ENCODE measurements around the gene LPP.

The LPP gene

GRCh38 chr3:188472336-188472735, 318.4 kb downstream of the LPP start:
- no peaks in the 10 kb centered on the region for H3K9me3 ChIP-seq (ENCODE audit: control insufficient read depth, insufficient read depth, low read length)
- H3K36me3 ChIP-seq (ENCODE audit: insufficient read depth, low read length), result no peaks in the 10 kb centered on the region
- H3K4me1 ChIP-seq (ENCODE audit: insufficient read depth, low read length), result no peaks in the 10 kb centered on the region
- H3K9ac ChIP-seq (ENCODE audit: low read depth, low read length), result no peak overlapping the region

GRCh38 chr3:188473045-188473444, 319.1 kb downstream of the LPP start:
- no peaks in the 10 kb centered on the region for H3K9me3 ChIP-seq (ENCODE audit: control insufficient read depth, insufficient read depth, low read length)
- H3K4me1 ChIP-seq (ENCODE audit: insufficient read depth, low read length), result no peaks in the 10 kb centered on the region
- no peak overlapping the region for H3K9ac ChIP-seq (ENCODE audit: low read depth, low read length)
- H3K36me3 ChIP-seq (ENCODE audit: insufficient read depth, low read length), result no peaks in the 10 kb centered on the region

DNA sequence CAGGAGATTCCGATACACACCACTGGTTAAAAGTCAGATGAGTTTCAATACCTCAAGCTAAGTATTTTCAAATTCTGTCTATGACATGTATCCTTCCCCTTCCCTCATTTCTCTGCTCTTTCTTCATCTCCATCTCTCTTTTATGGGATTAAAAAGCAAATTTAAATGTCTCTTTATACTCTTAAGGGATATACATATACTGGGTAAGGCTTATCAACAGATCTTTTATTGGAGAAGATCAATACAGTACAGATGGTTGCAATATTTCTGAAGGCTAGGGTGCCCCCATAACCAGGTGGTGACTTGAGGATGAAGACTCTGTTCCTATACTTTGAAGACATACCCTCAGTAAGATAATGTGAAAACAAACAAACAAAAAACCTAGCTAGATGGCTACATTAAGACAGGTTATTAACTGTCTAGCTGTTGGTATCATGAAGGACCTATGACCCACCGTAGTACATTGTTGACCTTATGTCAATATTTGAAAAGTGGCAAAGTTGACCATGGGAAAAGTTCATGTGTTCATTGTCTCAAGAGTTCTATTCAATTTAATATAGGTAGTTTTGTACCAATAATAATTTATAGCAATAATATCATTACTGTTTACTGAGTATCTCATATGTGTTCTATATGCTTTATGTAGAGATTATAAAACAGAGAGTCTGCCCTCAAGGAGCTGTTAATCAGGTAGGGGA, 319.8 kb downstream of the LPP start:
- Histone ChIP-seq H3K4me1 (ENCODE audit: insufficient read depth, low read length) (no peaks in the 10 kb centered on the region), H3K9ac (ENCODE audit: low read depth, low read length) (no peak overlapping the region), H3K9me3 (ENCODE audit: control insufficient read depth, insufficient read depth, low read length) (no peaks in the 10 kb centered on the region)

GRCh38 chr3:188476935-188477334, 323.0 kb downstream of the LPP start:
- Histone ChIP-seq H3K36me3 (ENCODE audit: insufficient read depth, low read length) (no peaks in the 10 kb centered on the region), H3K4me1 (ENCODE audit: insufficient read depth, low read length) (no peaks in the 10 kb centered on the region), H3K9me3 (ENCODE audit: control insufficient read depth, insufficient read depth, low read length) (no peaks in the 10 kb centered on the region), H3K9ac (ENCODE audit: low read depth, low read length) (no peak overlapping the region)

More for the DNA sequence above, 319.8 kb downstream of the LPP start:
- no peaks in the 10 kb centered on the region for H3K36me3 ChIP-seq (ENCODE audit: insufficient read depth, low read length)

- Histone ChIP-seq H3K9ac (ENCODE audit: low read depth, low read length) (no peak overlapping the region), H3K9me3 (ENCODE audit: control insufficient read depth, insufficient read depth, low read length) (no peaks in the 10 kb centered on the region), H3K4me1 (ENCODE audit: insufficient read depth, low read length) (no peaks in the 10 kb centered on the region), H3K36me3 (ENCODE audit: insufficient read depth, low read length) (no peaks in the 10 kb centered on the region; the same call in 1 of the 2 replicates)
These were observed 326.1 kb downstream of the LPP start for GRCh38 chr3:188480011-188480410.

DNA sequence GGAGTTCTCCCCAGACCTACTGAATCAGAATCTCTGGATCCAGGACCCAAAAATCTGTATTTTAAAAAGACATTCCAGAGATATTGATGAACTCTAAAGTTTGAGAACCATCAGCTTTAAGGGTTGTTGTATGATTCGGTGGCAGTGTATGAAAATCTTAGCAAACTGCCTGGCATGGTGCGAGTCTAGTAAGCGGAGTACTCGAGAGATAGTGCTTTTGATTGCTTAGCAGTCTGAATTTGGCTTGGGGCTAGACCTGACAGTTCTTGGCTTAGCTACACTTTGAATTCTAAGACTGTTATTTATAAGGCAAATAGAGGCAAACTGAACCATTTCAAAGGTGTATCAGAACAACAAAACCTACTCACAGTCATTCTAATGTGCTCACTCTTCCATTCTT, 329.0 kb downstream of the LPP start:
- Histone ChIP-seq H3K9me3 (ENCODE audit: control insufficient read depth, insufficient read depth, low read length) (no peaks in the 10 kb centered on the region), H3K4me1 (ENCODE audit: insufficient read depth, low read length) (no peaks in the 10 kb centered on the region), H3K36me3 (ENCODE audit: insufficient read depth, low read length) (no peaks in the 10 kb centered on the region; the same call in 1 of the 2 replicates), H3K9ac (ENCODE audit: low read depth, low read length) (no peak overlapping the region)

DNA sequence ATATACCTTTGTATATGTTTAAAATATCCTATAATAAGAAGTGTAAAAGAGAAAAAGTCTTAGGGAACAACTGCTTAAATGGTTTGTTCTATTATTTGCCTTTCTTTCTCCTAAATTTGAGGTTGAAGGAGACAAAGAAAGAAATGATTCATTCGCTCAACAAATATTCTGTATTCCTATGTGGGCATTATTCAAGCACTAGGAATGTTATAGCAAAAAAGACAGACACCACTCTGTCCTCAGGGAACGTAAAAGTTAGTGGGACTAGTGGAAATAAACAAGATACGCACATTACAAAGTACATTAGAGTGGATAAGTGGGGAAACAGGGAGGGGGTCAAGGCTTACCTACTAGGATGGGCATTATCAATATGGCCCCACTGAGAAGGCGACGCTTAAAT, 332.2 kb downstream of the LPP start:
- Histone ChIP-seq H3K36me3 (ENCODE audit: insufficient read depth, low read length) (peaks cover 2% of the 10 kb centered on the region; the same call in 1 of the 2 replicates), H3K9ac (ENCODE audit: low read depth, low read length) (no peak overlapping the region), H3K4me1 (ENCODE audit: insufficient read depth, low read length) (no peaks in the 10 kb centered on the region), H3K9me3 (ENCODE audit: control insufficient read depth, insufficient read depth, low read length) (no peaks in the 10 kb centered on the region)

- H3K4me1 ChIP-seq (ENCODE audit: insufficient read depth, low read length), result no peaks in the 10 kb centered on the region
- H3K9me3 ChIP-seq (ENCODE audit: control insufficient read depth, insufficient read depth, low read length), result no peaks in the 10 kb centered on the region
- H3K9ac ChIP-seq (ENCODE audit: low read depth, low read length), result no peak overlapping the region
- peaks cover 2% of the 10 kb centered on the region; the same call in 1 of the 2 replicates for H3K36me3 ChIP-seq (ENCODE audit: insufficient read depth, low read length)
These were observed 333.0 kb downstream of the LPP start for GRCh38 chr3:188486952-188487351.

DNA sequence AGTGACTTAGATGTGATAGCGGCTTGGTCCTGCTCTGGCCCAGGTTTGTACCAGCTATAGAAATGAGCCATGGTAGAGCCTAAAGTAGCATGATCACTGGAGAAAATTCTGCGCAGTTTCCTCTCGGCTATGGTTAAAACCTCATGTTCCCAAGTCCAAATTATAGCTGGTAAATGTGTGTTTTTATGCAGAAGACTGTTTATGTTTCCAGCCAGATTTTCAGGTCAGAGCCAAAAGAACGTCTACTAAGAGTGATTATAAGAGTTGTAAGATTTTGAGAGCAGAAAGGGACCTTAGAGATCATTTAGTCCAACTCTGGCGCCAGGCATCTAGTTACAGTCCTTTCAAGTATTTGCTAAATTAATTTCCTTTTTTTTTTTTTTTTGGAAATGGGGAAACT, 333.7 kb downstream of the LPP start:
- Histone ChIP-seq H3K9me3 (ENCODE audit: control insufficient read depth, insufficient read depth, low read length) (no peaks in the 10 kb centered on the region), H3K36me3 (ENCODE audit: insufficient read depth, low read length) (peaks cover 2% of the 10 kb centered on the region; the same call in 1 of the 2 replicates), H3K9ac (ENCODE audit: low read depth, low read length) (no peak overlapping the region), H3K4me1 (ENCODE audit: insufficient read depth, low read length) (no peaks in the 10 kb centered on the region)

DNA sequence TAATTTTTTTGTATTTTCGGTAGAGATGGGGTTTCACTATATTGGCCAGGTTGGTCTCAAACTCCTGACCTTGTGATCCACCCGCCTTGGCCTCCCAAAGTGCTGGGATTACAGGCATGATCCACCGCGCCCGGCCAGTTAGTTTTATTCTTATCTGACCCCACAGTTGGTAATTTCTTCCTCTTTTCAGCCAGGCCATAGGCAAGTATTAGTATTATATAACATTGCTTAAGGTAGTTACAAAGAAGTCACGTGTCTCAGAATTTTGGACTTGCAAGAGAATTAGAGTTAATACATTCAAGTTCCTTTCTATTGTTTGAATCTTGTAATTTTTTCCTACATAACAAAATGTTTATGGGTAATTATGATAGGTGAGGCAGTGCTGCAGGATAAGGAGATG, 334.8 kb downstream of the LPP start:
- Histone ChIP-seq H3K36me3 (ENCODE audit: insufficient read depth, low read length) (peaks cover 2% of the 10 kb centered on the region; the same call in 1 of the 2 replicates), H3K4me1 (ENCODE audit: insufficient read depth, low read length) (no peaks in the 10 kb centered on the region), H3K9me3 (ENCODE audit: control insufficient read depth, insufficient read depth, low read length) (no peaks in the 10 kb centered on the region), H3K9ac (ENCODE audit: low read depth, low read length) (no peak overlapping the region)

DNA sequence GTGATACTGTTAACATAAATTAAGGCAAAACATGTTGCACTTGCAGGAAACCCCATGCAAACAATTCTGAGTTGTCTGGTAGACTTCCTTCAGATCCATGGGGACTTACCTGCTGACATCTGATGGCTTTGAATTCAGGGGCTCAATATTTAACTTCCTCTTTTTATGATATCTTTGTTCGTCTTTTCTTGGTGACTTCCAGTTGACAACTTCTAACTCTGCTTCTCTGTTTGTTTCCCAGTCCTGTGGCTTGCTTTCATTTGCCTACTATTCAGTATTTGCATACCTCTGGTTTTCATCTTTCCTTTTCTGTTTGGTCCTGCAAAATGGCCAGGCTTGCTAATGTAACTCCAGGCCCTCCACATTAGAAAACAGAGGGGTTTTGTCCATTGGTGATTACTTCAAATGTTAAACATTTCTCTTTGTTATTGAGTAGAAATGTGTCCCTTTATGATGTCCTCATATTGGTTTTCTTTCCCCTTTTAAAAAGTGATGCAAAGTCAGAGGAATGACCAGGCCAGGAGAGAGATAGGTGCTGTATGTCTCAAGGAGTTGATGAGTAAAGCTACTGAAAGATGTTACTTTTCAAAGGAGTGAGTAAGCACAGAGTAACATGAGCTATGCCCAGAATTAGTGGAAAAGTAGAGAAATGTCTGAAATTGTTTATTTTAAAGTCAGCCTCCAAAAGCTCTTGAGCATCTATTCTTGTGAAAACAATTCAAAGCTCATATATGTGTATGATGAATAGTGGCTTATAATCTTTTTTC, 335.9 kb downstream of the LPP start:
- H3K9ac ChIP-seq (ENCODE audit: low read depth, low read length), result no peak overlapping the region
- H3K9me3 ChIP-seq (ENCODE audit: control insufficient read depth, insufficient read depth, low read length), result no peaks in the 10 kb centered on the region
- 0 out of 2 replicates have a peak, but pooled peaks cover 2% of the 10 kb centered on the region for H3K36me3 ChIP-seq (ENCODE audit: insufficient read depth, low read length)
- no peaks in the 10 kb centered on the region for H3K4me1 ChIP-seq (ENCODE audit: insufficient read depth, low read length)

DNA sequence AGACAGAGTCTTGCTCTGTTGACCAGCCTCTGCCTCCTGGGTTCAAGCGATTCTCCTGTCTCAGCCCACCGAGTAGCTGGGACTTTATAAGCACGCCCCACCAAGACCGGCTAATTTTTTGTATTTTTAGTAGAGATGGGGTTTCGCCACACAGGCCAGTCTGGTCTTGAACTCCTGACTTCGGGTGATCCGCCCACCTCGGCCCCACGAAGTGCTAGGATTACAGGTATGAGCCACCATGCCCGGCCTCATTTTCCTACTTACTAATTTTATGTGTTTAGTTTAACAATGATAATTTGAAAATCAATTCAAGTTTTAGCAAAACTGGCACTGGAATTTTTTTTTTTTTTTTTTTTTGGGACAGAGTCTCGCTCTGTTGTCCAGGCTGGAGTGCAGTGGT, 336.5 kb downstream of the LPP start:
- no peaks in the 10 kb centered on the region for H3K4me1 ChIP-seq (ENCODE audit: insufficient read depth, low read length)
- no peak overlapping the region for H3K9ac ChIP-seq (ENCODE audit: low read depth, low read length)

DNA sequence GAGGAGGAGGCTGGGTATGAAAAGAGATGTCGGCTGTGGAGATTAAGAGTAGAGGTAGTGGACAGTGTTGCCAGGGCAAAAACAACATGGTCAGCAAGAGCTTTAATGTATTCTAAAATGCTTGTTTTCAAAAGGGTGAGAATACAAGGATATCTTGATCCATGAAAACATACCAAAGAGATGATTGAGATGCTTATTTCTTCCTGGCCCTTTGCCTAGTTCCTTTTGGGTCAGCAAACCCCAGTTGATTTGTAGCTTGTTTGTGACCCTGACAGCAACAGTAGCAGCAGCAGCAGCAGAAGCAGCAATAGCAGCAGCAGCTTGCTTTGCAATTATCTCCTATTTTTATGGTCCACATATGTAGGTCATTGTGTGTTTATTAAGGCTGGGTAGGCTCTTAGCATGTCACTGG, 337.3 kb downstream of the LPP start:
- H3K4me1 ChIP-seq (ENCODE audit: insufficient read depth, low read length), result no peaks in the 10 kb centered on the region
- no peaks in the 10 kb centered on the region for H3K9me3 ChIP-seq (ENCODE audit: control insufficient read depth, insufficient read depth, low read length)
- no peak overlapping the region for H3K9ac ChIP-seq (ENCODE audit: low read depth, low read length)
- 0 out of 2 replicates have a peak, but pooled peaks cover 2% of the 10 kb centered on the region for H3K36me3 ChIP-seq (ENCODE audit: insufficient read depth, low read length)

More for the DNA sequence above, 336.5 kb downstream of the LPP start:
- 0 out of 2 replicates have a peak, but pooled peaks cover 2% of the 10 kb centered on the region for H3K36me3 ChIP-seq (ENCODE audit: insufficient read depth, low read length)
- H3K9me3 ChIP-seq (ENCODE audit: control insufficient read depth, insufficient read depth, low read length), result no peaks in the 10 kb centered on the region

GRCh38 chr3:188496390-188496789, 342.4 kb downstream of the LPP start:
- H3K36me3 ChIP-seq (ENCODE audit: insufficient read depth, low read length), result no peaks in the 10 kb centered on the region
- H3K9me3 ChIP-seq (ENCODE audit: control insufficient read depth, insufficient read depth, low read length), result no peaks in the 10 kb centered on the region
- no peaks in the 10 kb centered on the region for H3K4me1 ChIP-seq (ENCODE audit: insufficient read depth, low read length)
- no peak overlapping the region for H3K9ac ChIP-seq (ENCODE audit: low read depth, low read length)

- no peaks in the 10 kb centered on the region for H3K9me3 ChIP-seq (ENCODE audit: control insufficient read depth, insufficient read depth, low read length)
- H3K36me3 ChIP-seq (ENCODE audit: insufficient read depth, low read length), result no peaks in the 10 kb centered on the region
- no peaks in the 10 kb centered on the region for H3K4me1 ChIP-seq (ENCODE audit: insufficient read depth, low read length)
- H3K9ac ChIP-seq (ENCODE audit: low read depth, low read length), result no peak overlapping the region
These were observed 343.1 kb downstream of the LPP start for GRCh38 chr3:188497021-188497420.
